GM21529 (cell line): ENCODE measurements around the gene FN3K.

Source experiments
- ATAC-seq: cut with Tn5 transposase; IDR thresholded peaks from one replicate; pipeline ENCODE4 v1.9.1; 2021; ENCODE audit not compliant: unreplicated experiment

FN3K gene

GRCh38 chr17:82703036-82703745, 32.2 kb upstream of the FN3K start:
- ATAC-seq = no peak

GRCh38 chr17:82703935-82704865, 31.2 kb upstream of the FN3K start:
- ATAC-seq = no peak

GRCh38 chr17:82704886-82705285, 30.5 kb upstream of the FN3K start:
- ATAC-seq = no peak

- ATAC-seq = no peak
Measured at GRCh38 chr17:82705756-82706155, 29.7 kb upstream of the FN3K start.

- ATAC-seq = no peak
Measured at GRCh38 chr17:82709024-82709675, 26.3 kb upstream of the FN3K start.

GRCh38 chr17:82709676-82710498, 25.5 kb upstream of the FN3K start:
- ATAC-seq = no peak

- ATAC-seq = no peak
Measured at GRCh38 chr17:82710499-82711232, 24.7 kb upstream of the FN3K start.

GRCh38 chr17:82713071-82713723, 22.2 kb upstream of the FN3K start:
- ATAC-seq = no peak

GRCh38 chr17:82716203-82717010, 19.0 kb upstream of the FN3K start, which contains the start of gene FN3KRP:
Gene FN3KRP, plus strand, starts transcription at chr17:82716706. Its CDS starts 50 bp downstream, at chr17:82716756.
- ATAC-seq = peak; percentile 59

GRCh38 chr17:82718986-82719685, 16.3 kb upstream of the FN3K start:
- ATAC-seq = no peak

GRCh38 chr17:82720204-82720603, 15.2 kb upstream of the FN3K start:
- ATAC-seq = no peak

- ATAC-seq = no peak
Measured at GRCh38 chr17:82722341-82723013, 12.9 kb upstream of the FN3K start.

GRCh38 chr17:82723169-82723807, 12.1 kb upstream of the FN3K start:
- ATAC-seq = no peak

GRCh38 chr17:82726427-82726826, 9.0 kb upstream of the FN3K start:
- no peak for ATAC-seq

GRCh38 chr17:82729479-82730260, 5.7 kb upstream of the FN3K start:
- no peak for ATAC-seq

GRCh38 chr17:82732118-82732743, 3.2 kb upstream of the FN3K start:
- no peak for ATAC-seq
